ENCODE data around the gene NELFB.

DNA sequence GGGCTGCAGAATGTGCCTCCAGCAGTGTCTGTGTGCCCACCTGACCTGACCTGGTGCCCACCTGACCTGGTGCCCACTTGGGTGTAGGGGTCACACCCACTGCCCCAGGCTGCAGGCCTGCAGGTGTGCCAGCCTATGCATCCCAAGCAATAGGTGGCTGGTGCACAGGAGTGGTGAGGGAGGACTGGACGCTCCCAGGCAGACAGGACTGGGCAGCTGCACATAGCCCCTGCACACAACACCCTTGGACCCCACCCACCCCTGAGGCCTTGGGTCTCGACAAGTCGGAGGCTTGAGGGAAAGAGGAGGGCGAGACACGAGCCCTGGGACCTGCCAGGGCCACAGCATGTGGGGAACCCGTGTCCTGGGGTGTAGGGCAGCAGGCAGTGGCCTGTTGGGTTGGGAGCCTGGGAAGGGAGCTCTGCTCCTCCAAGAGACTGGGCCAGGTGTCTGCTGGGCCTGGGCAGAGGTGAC lies 57.8 kb downstream of the NELFB start:
- TF ChIP-seq LARP7 (IDR thresholded peaks at IDR 0.05) (no peak), YY1 (IDR thresholded peaks at IDR 0.05; ENCODE audit: borderline replicate concordance in 1 of 3, control insufficient read depth in 1 of 3, extremely low read depth in 1 of 3, insufficient read depth in 3 of 3, insufficient read length in 1 of 3, insufficient replicate concordance in 2 of 3, low read depth in 1 of 3, low read length in 2 of 3) (no peak), CEBPB (tag; IDR thresholded peaks at IDR 0.05) (no peak), CCAR2 (IDR thresholded peaks at IDR 0.05; ENCODE audit: low read depth, low read length) (no peak), ZFX (CRISPR knock-in tag; IDR thresholded peaks at IDR 0.05) (0 out of 2 replicates have a peak, but pooled peaks have one; percentile 6), DPF2 (IDR thresholded peaks at IDR 0.05) (no peak), ARID2 (IDR thresholded peaks at IDR 0.05) (no peak), FOXA1 (IDR thresholded peaks at IDR 0.05; ENCODE audit: borderline replicate concordance) (no peak), PPARD (CRISPR knock-in tag; IDR thresholded peaks at IDR 0.05) (no peak)
- TF ChIP-seq, protein P1, sequence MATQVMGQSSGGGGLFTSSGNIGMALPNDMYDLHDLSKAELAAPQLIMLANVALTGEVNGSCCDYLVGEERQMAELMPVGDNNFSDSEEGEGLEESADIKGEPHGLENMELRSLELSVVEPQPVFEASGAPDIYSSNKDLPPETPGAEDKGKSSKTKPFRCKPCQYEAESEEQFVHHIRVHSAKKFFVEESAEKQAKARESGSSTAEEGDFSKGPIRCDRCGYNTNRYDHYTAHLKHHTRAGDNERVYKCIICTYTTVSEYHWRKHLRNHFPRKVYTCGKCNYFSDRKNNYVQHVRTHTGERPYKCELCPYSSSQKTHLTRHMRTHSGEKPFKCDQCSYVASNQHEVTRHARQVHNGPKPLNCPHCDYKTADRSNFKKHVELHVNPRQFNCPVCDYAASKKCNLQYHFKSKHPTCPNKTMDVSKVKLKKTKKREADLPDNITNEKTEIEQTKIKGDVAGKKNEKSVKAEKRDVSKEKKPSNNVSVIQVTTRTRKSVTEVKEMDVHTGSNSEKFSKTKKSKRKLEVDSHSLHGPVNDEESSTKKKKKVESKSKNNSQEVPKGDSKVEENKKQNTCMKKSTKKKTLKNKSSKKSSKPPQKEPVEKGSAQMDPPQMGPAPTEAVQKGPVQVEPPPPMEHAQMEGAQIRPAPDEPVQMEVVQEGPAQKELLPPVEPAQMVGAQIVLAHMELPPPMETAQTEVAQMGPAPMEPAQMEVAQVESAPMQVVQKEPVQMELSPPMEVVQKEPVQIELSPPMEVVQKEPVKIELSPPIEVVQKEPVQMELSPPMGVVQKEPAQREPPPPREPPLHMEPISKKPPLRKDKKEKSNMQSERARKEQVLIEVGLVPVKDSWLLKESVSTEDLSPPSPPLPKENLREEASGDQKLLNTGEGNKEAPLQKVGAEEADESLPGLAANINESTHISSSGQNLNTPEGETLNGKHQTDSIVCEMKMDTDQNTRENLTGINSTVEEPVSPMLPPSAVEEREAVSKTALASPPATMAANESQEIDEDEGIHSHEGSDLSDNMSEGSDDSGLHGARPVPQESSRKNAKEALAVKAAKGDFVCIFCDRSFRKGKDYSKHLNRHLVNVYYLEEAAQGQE (IDR thresholded peaks at IDR 0.05; ENCODE audit: borderline replicate concordance): no peak
- TF ChIP-seq, protein P1 (CRISPR knock-in tag; IDR thresholded peaks at IDR 0.05; ENCODE audit: low read depth): no peak
- TF ChIP-seq, protein P2, sequence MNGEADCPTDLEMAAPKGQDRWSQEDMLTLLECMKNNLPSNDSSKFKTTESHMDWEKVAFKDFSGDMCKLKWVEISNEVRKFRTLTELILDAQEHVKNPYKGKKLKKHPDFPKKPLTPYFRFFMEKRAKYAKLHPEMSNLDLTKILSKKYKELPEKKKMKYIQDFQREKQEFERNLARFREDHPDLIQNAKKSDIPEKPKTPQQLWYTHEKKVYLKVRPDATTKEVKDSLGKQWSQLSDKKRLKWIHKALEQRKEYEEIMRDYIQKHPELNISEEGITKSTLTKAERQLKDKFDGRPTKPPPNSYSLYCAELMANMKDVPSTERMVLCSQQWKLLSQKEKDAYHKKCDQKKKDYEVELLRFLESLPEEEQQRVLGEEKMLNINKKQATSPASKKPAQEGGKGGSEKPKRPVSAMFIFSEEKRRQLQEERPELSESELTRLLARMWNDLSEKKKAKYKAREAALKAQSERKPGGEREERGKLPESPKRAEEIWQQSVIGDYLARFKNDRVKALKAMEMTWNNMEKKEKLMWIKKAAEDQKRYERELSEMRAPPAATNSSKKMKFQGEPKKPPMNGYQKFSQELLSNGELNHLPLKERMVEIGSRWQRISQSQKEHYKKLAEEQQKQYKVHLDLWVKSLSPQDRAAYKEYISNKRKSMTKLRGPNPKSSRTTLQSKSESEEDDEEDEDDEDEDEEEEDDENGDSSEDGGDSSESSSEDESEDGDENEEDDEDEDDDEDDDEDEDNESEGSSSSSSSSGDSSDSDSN (IDR thresholded peaks at IDR 0.05; ENCODE audit: borderline replicate concordance in 1 of 2, low read depth in 2 of 2, low read length in 2 of 2): no peak
- TF ChIP-seq, protein P3, sequence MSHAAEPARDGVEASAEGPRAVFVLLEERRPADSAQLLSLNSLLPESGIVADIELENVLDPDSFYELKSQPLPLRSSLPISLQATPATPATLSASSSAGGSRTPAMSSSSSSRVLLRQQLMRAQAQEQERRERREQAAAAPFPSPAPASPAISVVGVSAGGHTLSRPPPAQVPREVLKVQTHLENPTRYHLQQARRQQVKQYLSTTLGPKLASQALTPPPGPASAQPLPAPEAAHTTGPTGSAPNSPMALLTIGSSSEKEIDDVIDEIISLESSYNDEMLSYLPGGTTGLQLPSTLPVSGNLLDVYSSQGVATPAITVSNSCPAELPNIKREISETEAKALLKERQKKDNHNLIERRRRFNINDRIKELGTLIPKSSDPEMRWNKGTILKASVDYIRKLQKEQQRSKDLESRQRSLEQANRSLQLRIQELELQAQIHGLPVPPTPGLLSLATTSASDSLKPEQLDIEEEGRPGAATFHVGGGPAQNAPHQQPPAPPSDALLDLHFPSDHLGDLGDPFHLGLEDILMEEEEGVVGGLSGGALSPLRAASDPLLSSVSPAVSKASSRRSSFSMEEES (CRISPR knock-in tag; IDR thresholded peaks at IDR 0.05): no peak
